ENCODE results near the gene SNN.

Gene SNN

GRCh38 chr16:11681976-11682654 lies 13.9 kb downstream of the SNN start:
- no peak for DNase-seq

DNA sequence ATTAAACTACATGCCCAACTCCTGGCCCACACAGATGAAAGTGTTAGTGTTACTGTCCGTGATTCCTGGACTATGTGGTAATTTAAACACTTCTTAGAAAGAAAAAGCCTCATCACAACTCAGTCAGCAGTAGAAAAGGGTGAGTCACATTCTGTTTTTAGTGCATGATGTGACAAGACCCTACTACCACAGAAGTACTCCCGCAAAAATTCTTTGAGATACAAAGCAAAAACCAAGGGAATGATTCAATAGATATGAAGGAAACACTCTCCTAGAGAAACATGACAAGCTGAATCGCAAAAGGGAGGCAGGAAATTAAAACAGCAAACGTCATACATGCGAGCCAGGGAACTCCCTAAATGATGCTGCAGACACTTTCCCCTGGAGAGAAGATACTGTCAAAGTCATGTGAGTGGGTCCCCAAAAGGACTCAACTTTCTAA lies 14.4 kb downstream of the SNN start:
- no peak for DNase-seq

DNA sequence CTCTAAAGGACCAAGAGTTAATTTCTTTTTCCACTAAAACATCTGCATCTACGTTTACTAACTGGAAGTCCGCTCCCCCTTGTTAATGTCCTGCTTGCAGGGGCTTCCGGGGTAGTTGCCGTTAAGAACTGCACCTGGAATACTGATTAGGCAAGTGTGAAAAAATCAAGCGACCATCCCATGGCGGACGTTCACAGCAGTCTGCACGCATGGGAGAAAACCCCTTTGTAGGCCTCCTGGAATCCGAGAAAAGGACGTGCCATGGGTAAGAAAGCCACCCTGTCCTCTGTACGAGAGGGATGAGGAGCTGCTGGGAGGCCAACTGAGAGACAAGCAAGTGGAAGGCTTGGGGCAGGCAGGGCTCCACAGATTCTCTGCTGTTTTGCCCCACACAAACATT lies 14.9 kb downstream of the SNN start:
- DNase-seq = no peak

DNA sequence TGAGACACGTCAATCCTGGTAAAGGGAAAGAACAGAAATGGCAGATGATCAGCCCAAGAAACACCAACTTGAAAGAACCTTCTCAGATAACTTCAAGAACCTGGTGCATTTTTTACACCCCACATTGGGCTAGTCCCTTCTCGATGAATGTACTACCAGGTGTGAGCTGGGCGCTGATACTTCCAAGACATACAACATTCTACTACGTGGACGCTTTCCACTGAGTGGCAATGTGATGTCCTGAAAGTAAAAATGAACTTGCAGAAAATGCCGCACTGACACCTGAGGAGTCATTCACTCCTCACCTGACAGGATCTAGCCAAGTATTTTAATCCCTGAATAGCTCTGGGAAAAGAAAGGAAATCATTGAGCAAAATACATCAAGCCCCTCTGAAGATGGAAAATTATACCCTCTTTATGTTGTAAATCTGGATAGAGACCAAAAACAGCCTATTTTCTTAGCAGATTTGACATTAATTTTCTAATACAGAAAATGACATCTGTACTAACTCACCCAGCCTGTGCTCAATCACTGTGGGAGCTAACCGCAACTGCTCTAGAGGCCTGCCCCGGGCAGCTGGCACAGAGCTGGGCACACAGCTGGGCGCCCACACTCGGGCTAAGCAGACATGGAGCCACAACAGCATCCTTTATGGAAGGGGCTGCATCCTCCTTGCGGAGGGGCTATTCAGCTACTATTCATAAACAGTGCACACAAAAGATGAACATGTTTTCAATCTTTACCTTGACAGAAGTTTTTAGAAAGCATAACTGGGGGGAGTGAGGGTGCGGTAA lies 16.2 kb downstream of the SNN start:
- no peak for DNase-seq

DNA sequence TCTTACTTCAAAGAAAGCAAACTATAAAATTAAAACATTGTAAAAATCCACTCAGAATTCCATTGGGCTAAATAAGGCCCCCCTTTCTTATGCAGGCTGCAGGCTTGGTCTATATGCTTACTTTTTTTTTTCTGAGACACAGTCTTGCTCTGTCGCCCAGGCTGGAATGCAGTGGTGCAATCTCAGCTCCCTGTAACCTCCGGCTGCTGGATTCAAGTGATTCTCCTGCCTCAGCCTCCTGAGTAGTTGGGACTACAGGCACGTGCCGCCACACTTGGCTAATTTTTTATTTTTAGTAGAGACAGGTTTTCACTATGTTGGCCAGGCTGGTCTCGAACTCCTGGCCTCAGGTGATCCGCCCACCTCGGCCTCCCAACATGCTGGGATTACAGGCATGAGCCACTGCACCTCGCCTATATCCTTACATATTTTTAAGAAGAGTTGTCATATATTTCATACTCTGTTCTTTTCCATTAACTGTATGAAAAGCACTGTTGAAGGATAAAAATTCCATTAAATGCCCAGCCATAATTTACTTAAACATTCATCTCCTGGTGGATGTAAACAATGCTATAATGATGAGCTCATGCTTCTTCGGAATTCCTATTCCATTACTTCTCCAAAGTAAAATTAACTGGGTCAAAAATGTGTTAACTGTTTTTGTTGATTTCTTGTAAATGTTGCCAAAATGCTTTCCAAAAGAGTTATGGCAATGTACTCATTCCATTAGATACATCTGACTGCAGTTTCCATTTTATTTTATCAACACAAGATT lies 17.8 kb downstream of the SNN start:
- DNase-seq = no peak

GRCh38 chr16:11686713-11687380 lies 18.6 kb downstream of the SNN start:
- DNase-seq = no peak

- DNase-seq = no peak
Observed at GRCh38 chr16:11687601-11688519, 19.6 kb downstream of the SNN start.

GRCh38 chr16:11688520-11688886 lies 20.2 kb downstream of the SNN start:
- DNase-seq = no peak

DNA sequence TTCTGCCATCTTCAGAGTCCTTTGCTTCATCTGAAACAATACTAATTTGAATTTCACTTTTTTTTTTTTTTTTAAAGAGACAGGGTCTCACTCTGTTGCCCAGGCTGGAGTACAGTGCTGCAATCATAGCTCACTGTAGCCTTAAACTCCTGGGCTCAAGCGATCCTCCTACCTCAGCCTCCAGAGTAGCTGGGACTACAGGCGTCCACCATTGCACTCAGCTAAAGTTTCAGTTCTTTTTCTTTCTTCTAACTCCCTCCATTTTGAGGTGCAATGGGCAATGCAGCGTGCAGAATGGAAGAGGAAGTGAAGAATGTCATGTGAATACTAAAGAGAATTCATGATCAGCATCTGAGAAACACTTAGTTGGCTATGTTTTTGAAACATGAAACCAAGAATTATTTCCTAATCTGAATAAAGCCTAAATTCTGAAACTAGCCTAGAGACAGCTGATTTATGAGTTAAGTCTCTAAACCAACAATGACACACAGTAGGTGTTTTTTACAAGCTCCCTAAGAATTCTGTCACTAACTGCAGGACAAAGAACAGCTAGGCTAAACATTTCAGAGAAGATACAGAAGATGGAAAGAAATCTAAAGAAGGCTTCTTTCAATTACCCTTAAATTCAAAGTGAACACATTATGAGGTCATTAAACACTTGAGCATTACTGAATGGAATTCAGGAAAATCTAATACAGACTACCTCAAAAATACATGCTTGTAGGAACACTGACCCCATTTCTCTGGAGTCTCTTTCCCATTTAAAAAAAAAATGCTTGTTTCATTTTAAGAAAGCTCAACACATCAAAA lies 21.0 kb downstream of the SNN start:
- no peak for DNase-seq

DNA sequence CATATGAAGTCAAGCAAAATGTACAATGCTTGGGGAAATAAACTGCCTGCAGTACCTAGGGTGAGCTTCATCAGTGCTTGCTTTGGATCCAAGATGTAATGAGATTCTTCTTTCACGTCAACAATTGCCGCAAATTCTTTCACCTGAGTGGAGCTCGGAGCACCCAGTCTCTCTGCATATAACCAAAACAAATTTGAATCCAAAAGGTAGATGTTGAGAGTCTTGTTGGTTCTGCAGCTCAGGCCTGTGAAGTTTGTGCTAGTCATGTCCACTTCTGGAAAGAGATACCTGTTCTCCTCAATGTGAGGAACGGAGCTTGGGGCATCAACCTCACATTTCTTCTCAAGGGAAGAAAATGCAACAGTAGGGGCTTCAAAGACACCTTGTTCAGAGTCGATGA lies 23.0 kb downstream of the SNN start:
- DNase-seq = no peak

DNA sequence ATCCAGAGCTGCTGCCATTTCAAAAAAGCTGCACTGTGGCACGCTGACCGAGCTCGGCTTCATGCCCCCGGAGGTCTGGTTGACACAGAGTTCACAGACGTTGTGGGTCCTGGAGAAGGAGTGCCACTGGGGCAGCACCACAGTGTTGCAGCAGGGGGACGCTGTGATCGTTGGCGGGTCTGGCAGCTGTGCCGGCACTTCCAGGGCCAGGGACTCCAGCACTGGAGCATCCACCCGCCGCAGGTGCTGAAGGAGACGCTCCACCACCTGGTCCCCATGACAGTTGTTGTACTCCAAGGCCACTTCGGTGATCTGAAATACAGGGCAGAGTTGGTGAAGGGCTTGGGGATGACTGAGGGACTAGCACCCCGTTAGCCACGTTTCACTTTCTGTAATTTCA lies 23.5 kb downstream of the SNN start:
- no peak for DNase-seq

DNA sequence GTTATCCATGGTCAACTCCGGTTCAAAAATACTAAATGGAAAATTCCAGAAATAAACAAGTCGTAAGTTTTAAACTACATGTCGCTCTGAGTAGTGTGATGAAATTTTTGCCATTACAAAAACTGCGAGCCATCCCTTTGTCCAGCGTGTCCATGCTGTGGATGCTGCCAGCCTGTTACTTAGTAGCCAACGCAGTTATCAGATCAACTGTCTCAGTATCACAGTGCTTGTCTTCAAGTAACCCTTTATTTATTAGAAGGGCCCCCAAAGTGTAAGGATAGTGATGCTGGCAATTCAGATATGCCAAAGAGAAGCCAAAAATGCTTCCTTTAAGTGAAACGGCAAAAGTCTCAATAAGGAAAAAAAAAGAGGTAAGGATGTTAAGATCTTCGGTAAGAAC lies 23.9 kb downstream of the SNN start:
- no peak for DNase-seq

DNA sequence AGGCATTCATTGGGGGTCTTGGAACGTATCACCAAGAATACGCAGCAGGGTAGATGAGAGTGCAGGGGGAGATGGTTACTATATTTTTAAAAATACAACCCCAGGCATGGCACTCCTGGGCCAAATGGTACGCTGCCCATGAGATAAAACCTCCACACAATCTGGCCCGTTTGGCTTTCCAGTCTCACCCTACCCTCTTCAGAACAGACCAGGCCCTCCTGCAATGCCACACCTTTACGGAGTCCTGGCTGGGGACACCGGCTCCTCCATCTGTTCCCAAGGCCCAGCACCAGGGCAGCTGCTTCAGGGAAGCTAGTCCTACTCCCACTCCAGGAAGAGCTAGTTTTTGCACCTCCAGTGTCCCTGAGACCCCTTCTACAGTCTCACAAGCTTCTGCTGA lies 24.4 kb downstream of the SNN start:
- DNase-seq = no peak

- DNase-seq = no peak
Observed at GRCh38 chr16:11696266-11697012, 28.2 kb downstream of the SNN start.

GRCh38 chr16:11697319-11697718 lies 29.1 kb downstream of the SNN start:
- DNase-seq = no peak

- no peak for DNase-seq
Observed at GRCh38 chr16:11698271-11698689, 30.0 kb downstream of the SNN start.

DNA sequence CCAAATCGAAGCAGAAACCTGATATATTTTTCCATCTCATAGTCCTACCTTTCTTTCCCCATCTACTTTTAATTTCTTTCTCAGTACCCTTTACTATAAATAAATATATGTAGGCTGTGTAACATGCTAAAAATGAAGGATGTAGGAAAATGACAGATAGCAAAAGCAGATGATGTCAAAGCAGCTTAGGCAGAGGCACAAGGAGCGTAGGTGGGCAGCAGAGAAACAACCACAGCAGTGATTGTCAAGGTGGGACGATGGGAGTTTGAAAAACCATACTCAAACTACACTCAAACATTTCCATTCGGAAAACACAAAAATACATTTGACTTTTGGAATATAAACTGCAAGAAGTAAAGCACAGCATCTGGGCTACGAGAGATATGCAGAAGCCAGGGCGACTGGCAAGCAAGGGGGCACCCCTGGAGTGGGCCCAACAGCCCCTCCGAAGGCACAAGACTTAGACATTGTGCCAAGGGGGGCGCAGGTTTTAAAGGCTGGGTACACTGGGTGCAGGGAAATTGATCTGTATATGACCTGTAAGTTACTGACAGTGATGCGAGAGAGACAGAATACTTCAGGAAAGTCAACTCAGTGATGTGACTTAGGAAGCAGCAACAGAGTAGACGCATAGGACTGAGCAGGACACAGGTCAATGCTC lies 31.1 kb downstream of the SNN start:
- no peak for DNase-seq

GRCh38 chr16:11700264-11701029 lies 32.2 kb downstream of the SNN start:
- DNase-seq = no peak

Data from activated CD8-positive, alpha-beta memory T cell treated with anti-CD3 and anti-CD28 coated beads, Interleukin-2, amount 50 U/mL, for 48 hours (primary cell).